GM12891 (cell line): ENCODE results near the gene PRLH.

Experiments used
- DNase-seq: peaks from one replicate; pipeline ENCODE4 v3.0.0; 2011; ENCODE audit warnings: low spot score; ENCODE audit not compliant: insufficient read length
- FAIRE-seq: peaks from 2 replicates; lab custom pipeline; 2011; peaks lifted over from hg19 to GRCh38; lab: Jason Lieb, UNC
- PAX5 ChIP-seq: IDR thresholded peaks from 2 replicates; pipeline ENCODE4 v1.6.1; 2011; ENCODE audit warnings: low read length, moderate library complexity, mild to moderate bottlenecking; ENCODE audit not compliant: insufficient read depth, severe bottlenecking
- POLR2A ChIP-seq: IDR thresholded peaks from 2 replicates; pipeline ENCODE4 v1.6.1; 2011; ENCODE audit warnings: low read depth, low read length, control low read depth
- POLR2AphosphoS5 ChIP-seq: IDR thresholded peaks from 2 replicates; pipeline ENCODE4 v1.6.1; 2011; ENCODE audit warnings: low read depth, low read length, control low read depth
- POU2F2 ChIP-seq: IDR thresholded peaks from 2 replicates; pipeline ENCODE4 v1.6.1; 2011; ENCODE audit warnings: low read depth, mild to moderate bottlenecking, control low read depth, low read length, moderate library complexity
- SPI1 ChIP-seq: IDR thresholded peaks from 2 replicates; pipeline ENCODE4 v1.6.1; 2011; ENCODE audit warnings: low read depth, low read length, control low read depth
- TAF1 ChIP-seq: IDR thresholded peaks from 2 replicates; pipeline ENCODE4 v1.6.1; 2011; ENCODE audit warnings: low read depth, low read length, control low read depth

Gene PRLH

GRCh38 chr2:237572021-237572741 lies 5.8 kb downstream of the PRLH start:
- peak; percentile 99 for DNase-seq
- FAIRE-seq: peak; percentile 92
- TF ChIP-seq TAF1 (no peak), POLR2A (no peak), PAX5 (no peak), POLR2AphosphoS5 (no peak), POU2F2 (no peak), SPI1 (no peak)

- DNase-seq (no peak), FAIRE-seq (no peak)
- no peak for TF ChIP-seq TAF1
- TF ChIP-seq POU2F2: no peak
- no peak for TF ChIP-seq SPI1
- TF ChIP-seq POLR2AphosphoS5: no peak
- no peak for TF ChIP-seq POLR2A
Measured at GRCh38 chr2:237572742-237573101, 6.3 kb downstream of the PRLH start.

GRCh38 chr2:237573721-237574415 lies 7.5 kb downstream of the PRLH start:
- DNase-seq (no peak), FAIRE-seq (no peak)
- TF ChIP-seq PAX5: no peak
- no peak for TF ChIP-seq SPI1
- TF ChIP-seq POU2F2: no peak
- TF ChIP-seq TAF1: no peak
- TF ChIP-seq POLR2A: no peak
- no peak for TF ChIP-seq POLR2AphosphoS5

GRCh38 chr2:237574467-237574866 lies 8.1 kb downstream of the PRLH start:
- FAIRE-seq (no peak), DNase-seq (no peak)
- TF ChIP-seq POLR2AphosphoS5: no peak
- no peak for TF ChIP-seq TAF1
- no peak for TF ChIP-seq POLR2A
- no peak for TF ChIP-seq SPI1
- no peak for TF ChIP-seq PAX5
- no peak for TF ChIP-seq POU2F2

- FAIRE-seq (no peak), DNase-seq (no peak)
- TF ChIP-seq POLR2A (no peak), PAX5 (no peak), TAF1 (no peak), SPI1 (no peak), POU2F2 (no peak), POLR2AphosphoS5 (no peak)
Measured at GRCh38 chr2:237574894-237575868, 8.8 kb downstream of the PRLH start.

GRCh38 chr2:237575869-237576862 lies 9.8 kb downstream of the PRLH start:
- no peak for FAIRE-seq
- no peak for DNase-seq
- TF ChIP-seq SPI1 (no peak), POU2F2 (no peak), POLR2A (no peak), PAX5 (no peak), POLR2AphosphoS5 (no peak), TAF1 (no peak)

GRCh38 chr2:237576974-237577373 lies 10.6 kb downstream of the PRLH start:
- no peak for TF ChIP-seq POLR2AphosphoS5
- no peak for TF ChIP-seq POU2F2
- TF ChIP-seq POLR2A: no peak
- TF ChIP-seq TAF1: no peak
- no peak for TF ChIP-seq PAX5
- TF ChIP-seq SPI1: no peak
- FAIRE-seq (no peak), DNase-seq (no peak)

- no peak for TF ChIP-seq TAF1
- no peak for TF ChIP-seq POU2F2
- no peak for TF ChIP-seq PAX5
- TF ChIP-seq SPI1: no peak
- TF ChIP-seq POLR2A: no peak
- TF ChIP-seq POLR2AphosphoS5: no peak
- FAIRE-seq (no peak), DNase-seq (no peak)
Measured at GRCh38 chr2:237577458-237577857, 11.1 kb downstream of the PRLH start.
